Astrocyte of the cerebellum (primary cell): ENCODE data around the gene ID2.

Source experiments
- DNase-seq: peaks from one replicate; pipeline ENCODE4 v3.0.0-alpha.2; 2011; ENCODE audit warnings: low read depth
- H3K4me3 ChIP-seq: 2 replicates; pipeline ENCODE4 v1.5.1; 2011; ENCODE audit warnings: mild to moderate bottlenecking, low read depth, low read length, moderate library complexity
- CTCF ChIP-seq: IDR thresholded peaks from 2 replicates; pipeline ENCODE4 v1.5.1; 2012; ENCODE audit warnings: low read length, low read depth, moderate library complexity, mild to moderate bottlenecking; ENCODE audit errors: missing control alignments
- in situ Hi-C: cut with HindIII; loops from 2 replicates; pipeline ENCODE4 v1.10.0; 2017; ENCODE audit warnings: low sequenced_read_pairs

The ID2 gene

DNA sequence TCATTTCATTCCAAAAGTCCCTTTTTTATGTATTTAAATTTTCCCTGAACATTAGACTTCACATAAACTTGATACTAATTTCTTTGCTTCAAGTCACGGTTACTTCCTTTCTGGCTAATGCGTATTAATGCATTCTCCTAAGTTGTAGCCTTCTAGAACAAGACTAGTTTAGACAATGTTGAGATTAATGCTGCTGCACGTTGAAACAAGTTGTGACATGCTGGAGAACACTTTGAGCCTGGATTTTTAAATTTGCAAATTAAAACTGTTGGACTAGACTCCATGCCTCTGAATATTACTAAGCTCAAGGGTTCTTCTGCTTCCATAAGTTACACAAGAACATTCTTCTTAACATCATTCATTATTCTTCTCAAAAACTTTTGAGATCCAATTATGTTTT is 29.1 kb downstream of the ID2 start:
- H3K4me3 ChIP-seq, result no peak overlapping the region
- no peak for TF ChIP-seq CTCF
- no peak for DNase-seq
- in situ Hi-C loops, result no loop called here

DNA sequence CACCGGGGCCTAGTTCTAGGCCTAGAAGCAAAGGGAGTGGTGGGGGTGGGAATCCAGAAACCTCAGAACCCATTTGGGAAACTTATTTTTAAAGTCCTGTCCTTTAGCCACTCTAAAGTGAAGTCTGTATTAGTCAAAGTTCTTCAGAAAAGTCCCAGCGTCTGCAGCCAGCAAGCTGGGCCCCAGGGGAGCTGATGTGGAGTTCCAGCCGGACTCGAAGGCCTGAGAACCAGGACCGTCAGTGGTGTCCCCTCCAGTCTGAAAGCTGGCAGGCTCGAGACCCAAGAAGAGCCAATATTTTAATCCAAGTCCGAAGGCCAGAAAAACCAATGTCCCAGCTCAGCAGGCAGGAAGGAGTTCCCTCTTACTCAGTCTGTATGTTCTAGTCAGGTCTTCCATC is 32.4 kb downstream of the ID2 start:
- in situ Hi-C loops, result no loop called here
- DNase-seq, result no peak
- TF ChIP-seq CTCF, result no peak

GRCh38 chr2:8714971-8715370 is 33.1 kb downstream of the ID2 start:
- H3K4me3 ChIP-seq, result no peak overlapping the region
- no peak for TF ChIP-seq CTCF
- in situ Hi-C loops, result no loop called here
- DNase-seq, result no peak

More for the DNA sequence above, 32.4 kb downstream of the ID2 start:
- no peak overlapping the region for H3K4me3 ChIP-seq

DNA sequence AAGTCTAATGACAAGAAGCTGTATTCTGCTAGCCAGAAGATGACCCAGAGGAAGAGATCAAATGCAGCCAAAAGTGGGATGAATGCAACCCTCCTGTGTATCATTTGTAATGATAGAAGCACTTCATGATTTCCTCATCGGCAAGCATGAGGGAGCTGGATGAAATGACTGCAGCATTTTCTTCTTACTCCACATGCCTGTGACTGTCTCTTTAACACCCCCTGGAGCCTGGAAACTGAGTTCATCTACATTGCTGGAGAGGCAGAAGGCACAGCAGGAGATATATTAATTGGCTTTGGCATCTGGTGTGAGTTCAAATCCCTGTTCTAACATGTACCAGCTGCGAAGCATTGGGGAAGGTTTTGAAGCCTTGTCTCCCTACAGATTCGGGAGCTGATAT is 37.7 kb downstream of the ID2 start:
- TF ChIP-seq CTCF, result no peak
- no peak for DNase-seq
- in situ Hi-C loops, result no loop called here
- no peak overlapping the region for H3K4me3 ChIP-seq

DNA sequence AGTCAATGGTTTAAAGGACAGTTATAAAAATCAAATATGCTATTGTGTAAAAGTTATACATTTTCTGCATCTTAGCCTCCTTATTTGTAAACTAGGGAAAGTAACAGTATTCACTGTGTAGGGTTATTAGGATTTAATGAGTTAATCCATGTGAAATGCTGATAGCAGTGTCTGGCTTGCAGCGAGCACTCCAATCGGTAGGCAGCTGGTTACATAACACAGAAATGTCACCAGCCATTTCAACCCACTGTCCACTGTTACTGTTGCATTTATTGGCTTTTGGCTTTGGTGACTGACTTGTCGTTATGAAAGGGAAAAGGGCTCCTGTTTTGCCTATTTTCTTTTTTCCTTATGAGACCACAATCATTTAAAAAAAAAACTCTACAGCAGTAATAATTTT is 38.9 kb downstream of the ID2 start:
- no peak overlapping the region for H3K4me3 ChIP-seq
- TF ChIP-seq CTCF, result no peak
- no peak for DNase-seq
- in situ Hi-C loops, result no loop called here

DNA sequence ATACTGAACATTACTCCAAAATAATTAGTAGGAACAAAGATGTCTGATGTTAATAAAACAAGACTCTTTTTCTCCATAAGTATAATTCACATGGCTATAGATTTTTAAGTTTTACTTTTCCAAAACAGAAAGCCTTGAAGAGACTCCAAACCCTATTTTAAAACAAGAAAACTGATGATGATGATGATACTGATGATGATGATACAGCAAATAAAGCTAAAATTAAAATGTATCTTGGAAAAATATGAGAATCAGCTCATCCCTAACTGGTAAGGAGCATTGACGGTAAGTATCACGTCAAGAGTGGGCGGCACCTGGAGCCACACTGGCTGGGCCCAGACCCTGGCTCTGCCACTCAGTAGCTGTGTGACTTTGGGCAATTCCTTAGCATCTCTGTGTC is 39.6 kb downstream of the ID2 start:
- no peak for TF ChIP-seq CTCF
- no peak for DNase-seq
- no peak overlapping the region for H3K4me3 ChIP-seq
- in situ Hi-C loops, result no loop called here

- in situ Hi-C loops, result no loop called here
- no peak for TF ChIP-seq CTCF
- no peak overlapping the region for H3K4me3 ChIP-seq
- no peak for DNase-seq
These were observed 41.1 kb downstream of the ID2 start for GRCh38 chr2:8722986-8723385.
